Measurements from ENCODE around the gene FAM72B. TPM values are rescaled to one million over a fixed set of nuclear protein-coding genes. Genes with fewer than 3 reads are reported as not detected.

The FAM72B gene
- 2.8 and 3.3 TPM in 2 replicates for total RNA-seq

DNA sequence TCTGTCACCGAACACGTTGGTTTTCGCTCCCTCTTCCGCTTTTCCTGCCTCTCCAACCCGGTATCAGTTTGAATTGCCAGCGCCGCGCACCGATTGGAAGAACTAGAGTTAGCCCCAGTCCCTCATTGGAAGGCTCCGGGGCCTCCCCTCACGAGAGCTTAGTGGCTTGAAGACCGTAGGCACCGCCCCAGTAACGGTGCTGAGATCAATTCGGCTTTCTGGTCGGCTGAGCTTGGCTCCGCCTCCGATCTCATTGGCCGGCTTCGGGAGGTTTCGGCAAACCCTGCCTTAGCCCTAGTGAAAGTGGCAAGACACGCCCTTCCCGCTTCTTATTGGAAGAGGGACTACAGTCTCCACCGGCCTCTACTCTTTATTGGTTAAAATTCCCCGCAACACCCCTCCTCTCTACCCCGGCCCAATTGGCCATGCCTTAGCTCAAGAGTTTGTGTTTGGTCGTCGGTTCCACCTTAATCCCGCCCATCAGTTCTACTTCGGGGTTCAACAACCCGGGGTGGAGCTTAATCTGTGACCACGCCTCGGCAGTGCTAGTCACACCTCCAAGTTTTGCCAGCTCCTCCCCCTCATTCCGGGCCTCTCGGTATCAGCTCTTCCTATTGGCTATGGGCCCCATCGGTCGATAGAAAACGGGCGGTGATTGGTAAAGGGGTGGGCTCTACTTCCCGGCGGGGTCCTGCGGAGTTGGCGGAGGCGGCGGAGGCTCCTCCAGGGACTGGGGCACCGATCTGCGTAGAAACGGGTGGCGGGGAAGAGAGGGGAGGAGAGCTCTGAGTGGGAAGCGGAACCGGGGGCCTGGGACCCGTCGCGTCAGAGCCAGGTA is at the start of gene FAM72B, which contains the start of gene SRGAP2C:
FAM72B (minus strand) TSS at position 51 of the 838 bp plus-strand sequence. CDS start 851 bp downstream, outside the sequence.
SRGAP2C (plus strand) TSS at position 686 of the 838 bp plus-strand sequence. CDS start 2,472 bp downstream, outside the sequence.

Other genes starting within 250 kb of the FAM72B start
- gene SRGAP2C, start 635 bp upstream of the FAM72B start, total RNA-seq: 23.2 and 32.8 TPM in 2 replicates